ENCODE data around the gene NBAS. TPM values are rescaled to one million over a fixed set of nuclear protein-coding genes. Genes with fewer than 3 reads are reported as not detected.

The NBAS gene
- total RNA-seq, 1 donor from 2014 or later, result 29.7 TPM

DNA sequence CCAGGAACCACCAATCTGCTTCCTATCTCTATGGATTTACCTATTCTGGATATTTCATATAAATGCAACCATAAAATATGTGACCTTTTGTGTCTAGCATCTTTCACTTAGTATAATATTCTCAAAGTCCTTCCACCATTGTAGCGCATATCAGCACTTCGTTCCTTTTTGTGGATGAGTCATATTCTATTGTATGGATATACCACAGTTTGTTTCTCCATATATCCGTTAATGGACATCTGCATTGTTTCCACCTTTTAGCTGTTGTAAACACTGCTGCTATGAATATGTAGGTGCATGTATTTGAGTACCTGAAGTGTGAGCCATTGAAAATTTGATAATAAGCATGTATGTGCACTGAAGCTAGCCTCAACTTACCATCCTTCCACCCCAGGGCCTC lies 80.1 kb downstream of the NBAS start:
- TF ChIP-seq POLR2A (IDR thresholded peaks at IDR 0.05), result no peak
- no peak for TF ChIP-seq POLR2AphosphoS5 (IDR thresholded peaks at IDR 0.05; ENCODE audit: insufficient read depth in 1 of 2, low read depth in 1 of 2)
- TF ChIP-seq, protein P1, sequence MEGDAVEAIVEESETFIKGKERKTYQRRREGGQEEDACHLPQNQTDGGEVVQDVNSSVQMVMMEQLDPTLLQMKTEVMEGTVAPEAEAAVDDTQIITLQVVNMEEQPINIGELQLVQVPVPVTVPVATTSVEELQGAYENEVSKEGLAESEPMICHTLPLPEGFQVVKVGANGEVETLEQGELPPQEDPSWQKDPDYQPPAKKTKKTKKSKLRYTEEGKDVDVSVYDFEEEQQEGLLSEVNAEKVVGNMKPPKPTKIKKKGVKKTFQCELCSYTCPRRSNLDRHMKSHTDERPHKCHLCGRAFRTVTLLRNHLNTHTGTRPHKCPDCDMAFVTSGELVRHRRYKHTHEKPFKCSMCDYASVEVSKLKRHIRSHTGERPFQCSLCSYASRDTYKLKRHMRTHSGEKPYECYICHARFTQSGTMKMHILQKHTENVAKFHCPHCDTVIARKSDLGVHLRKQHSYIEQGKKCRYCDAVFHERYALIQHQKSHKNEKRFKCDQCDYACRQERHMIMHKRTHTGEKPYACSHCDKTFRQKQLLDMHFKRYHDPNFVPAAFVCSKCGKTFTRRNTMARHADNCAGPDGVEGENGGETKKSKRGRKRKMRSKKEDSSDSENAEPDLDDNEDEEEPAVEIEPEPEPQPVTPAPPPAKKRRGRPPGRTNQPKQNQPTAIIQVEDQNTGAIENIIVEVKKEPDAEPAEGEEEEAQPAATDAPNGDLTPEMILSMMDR (IDR thresholded peaks at IDR 0.05), result no peak
- Histone ChIP-seq H3K27me3 (no peaks in the 10 kb centered on the region), H3K9me3 (no peaks in the 10 kb centered on the region), H3K4me3 (no peak overlapping the region), H3K27ac (no peak overlapping the region), H3K36me3 (peaks cover 0 to 28% of the 10 kb centered on the region in 2 donors), H3K4me1 (no peaks in the 10 kb centered on the region)
- intact Hi-C loops (cut with DNase I), result no loop called here
- no peak for DNase-seq (ENCODE audit: extremely low spot score in 2 of 2)

DNA sequence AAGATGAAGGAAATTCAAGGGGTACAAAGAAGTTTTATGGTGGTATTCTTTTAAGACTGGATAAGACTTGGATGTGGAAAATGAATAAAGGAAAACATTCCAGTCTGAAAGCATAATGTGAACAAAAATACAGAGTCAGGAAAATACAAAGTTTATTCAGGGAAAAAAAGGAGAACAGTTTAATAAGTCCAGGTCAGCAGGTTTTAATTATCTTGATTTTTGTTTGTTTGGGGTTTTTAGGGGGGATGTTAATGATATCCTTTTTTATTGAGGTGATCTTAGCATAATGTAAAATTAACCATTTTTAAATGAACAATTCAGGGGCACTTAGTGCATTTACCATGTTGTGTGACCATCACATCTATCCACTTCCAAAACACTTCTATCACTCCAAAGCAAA lies 80.6 kb downstream of the NBAS start:
- no peak overlapping the region for H3K4me3 ChIP-seq
- H3K27ac ChIP-seq, result no peak overlapping the region
- no peaks in the 10 kb centered on the region for H3K4me1 ChIP-seq
- TF ChIP-seq POLR2AphosphoS5 (IDR thresholded peaks at IDR 0.05; ENCODE audit: insufficient read depth in 1 of 2, low read depth in 1 of 2) (no peak), POLR2A (IDR thresholded peaks at IDR 0.05) (no peak)
- TF ChIP-seq, protein P1 (IDR thresholded peaks at IDR 0.05), result no peak
- H3K36me3 ChIP-seq, result peaks cover 0 to 23% of the 10 kb centered on the region in 2 donors
- no peaks in the 10 kb centered on the region for H3K9me3 ChIP-seq
- intact Hi-C loops (cut with DNase I), result no loop called here
- H3K27me3 ChIP-seq, result no peaks in the 10 kb centered on the region
- no peak for DNase-seq (ENCODE audit: extremely low spot score in 2 of 2)

- H3K4me1 ChIP-seq, result no peaks in the 10 kb centered on the region
- H3K4me3 ChIP-seq, result no peak overlapping the region
- TF ChIP-seq POLR2A (IDR thresholded peaks at IDR 0.05) (no peak), POLR2AphosphoS5 (IDR thresholded peaks at IDR 0.05; ENCODE audit: insufficient read depth in 1 of 2, low read depth in 1 of 2) (no peak)
- TF ChIP-seq, protein P1 (IDR thresholded peaks at IDR 0.05), result no peak
- no peak for DNase-seq (ENCODE audit: extremely low spot score in 2 of 2)
- H3K27ac ChIP-seq, result no peak overlapping the region
- intact Hi-C loops (cut with DNase I), result no loop called here
- H3K9me3 ChIP-seq, result no peaks in the 10 kb centered on the region
- H3K36me3 ChIP-seq, result peaks cover 0 to 31% of the 10 kb centered on the region in 2 donors
- H3K27me3 ChIP-seq, result no peaks in the 10 kb centered on the region
These were observed 88.3 kb downstream of the NBAS start for GRCh38 chr2:15472876-15473275.

DNA sequence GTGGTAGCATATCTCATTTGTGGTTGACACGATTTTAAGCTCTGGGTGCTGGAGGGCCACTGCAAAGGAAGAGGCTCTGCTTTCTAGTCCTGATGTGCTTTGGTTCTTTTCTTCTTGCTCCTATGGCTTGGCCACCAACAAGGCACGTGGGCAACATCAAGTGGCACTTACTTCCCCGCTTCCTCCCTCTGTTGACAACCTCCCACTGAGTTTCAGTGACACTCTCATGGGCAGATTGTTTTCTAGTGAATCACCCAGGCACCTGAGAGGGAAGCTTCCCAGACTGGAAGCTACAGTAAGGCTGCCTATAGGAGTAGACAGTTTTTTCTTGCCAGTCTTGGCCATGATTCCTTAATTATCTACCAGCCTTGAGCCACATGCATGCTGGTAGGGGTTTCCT lies 89.0 kb downstream of the NBAS start:
- no peaks in the 10 kb centered on the region for H3K27me3 ChIP-seq
- peaks cover 0 to 33% of the 10 kb centered on the region in 2 donors for H3K36me3 ChIP-seq
- DNase-seq (ENCODE audit: extremely low spot score in 2 of 2), result no peak
- H3K4me3 ChIP-seq, result no peak overlapping the region
- H3K27ac ChIP-seq, result no peak overlapping the region
- no peaks in the 10 kb centered on the region for H3K9me3 ChIP-seq
- H3K4me1 ChIP-seq, result no peaks in the 10 kb centered on the region
- TF ChIP-seq, protein P1 (IDR thresholded peaks at IDR 0.05), result no peak
- no peak for TF ChIP-seq POLR2AphosphoS5 (IDR thresholded peaks at IDR 0.05; ENCODE audit: insufficient read depth in 1 of 2, low read depth in 1 of 2)
- no peak for TF ChIP-seq POLR2A (IDR thresholded peaks at IDR 0.05)
- intact Hi-C loops (cut with DNase I), result no loop called here

DNA sequence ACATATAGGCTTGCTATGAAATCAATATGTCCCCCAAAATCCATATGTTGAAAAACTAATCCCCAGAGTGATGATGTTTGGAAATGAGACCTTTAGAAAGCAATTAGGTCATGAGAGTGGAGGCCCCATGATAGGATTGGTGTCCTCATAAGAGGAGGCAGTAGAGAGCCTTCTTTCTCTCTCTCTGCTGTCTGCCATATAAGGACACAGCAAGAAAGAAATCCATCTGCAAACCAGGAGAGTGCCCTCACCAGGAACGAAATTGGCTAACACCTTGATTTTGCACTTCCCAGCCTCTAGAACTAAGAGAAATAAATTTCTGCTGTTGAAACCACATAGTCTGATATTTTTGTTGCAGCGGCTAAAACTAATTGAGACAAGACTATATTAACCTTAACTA lies 89.5 kb downstream of the NBAS start:
- TF ChIP-seq, protein P1 (IDR thresholded peaks at IDR 0.05), result no peak
- TF ChIP-seq POLR2AphosphoS5 (IDR thresholded peaks at IDR 0.05; ENCODE audit: insufficient read depth in 1 of 2, low read depth in 1 of 2) (no peak), POLR2A (IDR thresholded peaks at IDR 0.05) (no peak)
- intact Hi-C loops (cut with DNase I), result no loop called here
- Histone ChIP-seq H3K9me3 (no peaks in the 10 kb centered on the region), H3K4me1 (no peaks in the 10 kb centered on the region), H3K27me3 (no peaks in the 10 kb centered on the region), H3K4me3 (no peak overlapping the region), H3K36me3 (peaks cover 0 to 38% of the 10 kb centered on the region in 2 donors), H3K27ac (no peak overlapping the region)
- DNase-seq (ENCODE audit: extremely low spot score in 2 of 2), result no peak
